ENCODE results near the gene ZCCHC14. TPM values are rescaled to one million over a fixed set of nuclear protein-coding genes. Genes with fewer than 3 reads are reported as not detected.

The ZCCHC14 gene
- total RNA-seq, 1 donor from 2014 or later = 42.4 TPM

- H3K9me3 Mint-ChIP-seq (ENCODE audit: low read depth) = no peaks in the 10 kb centered on the region
- no peak for DNase-seq (ENCODE audit: low spot score, unreplicated experiment)
- H3K4me1 Mint-ChIP-seq (ENCODE audit: low read depth) = no peaks in the 10 kb centered on the region
- no peaks in the 10 kb centered on the region for H3K36me3 Mint-ChIP-seq (ENCODE audit: insufficient read depth)
- H3K27ac Mint-ChIP-seq = no peak overlapping the region
- no peaks in the 10 kb centered on the region for H3K27me3 Mint-ChIP-seq
- TF ChIP-seq CTCF (IDR thresholded peaks at IDR 0.05; ENCODE audit: unreplicated experiment) = no peak
- no peak overlapping the region for H3K4me3 Mint-ChIP-seq (ENCODE audit: low read depth)
These were observed 122.8 kb downstream of the ZCCHC14 start for GRCh38 chr16:87369796-87370719.

- Mint-ChIP-seq H3K4me1 (ENCODE audit: low read depth) (peaks cover 1% of the 10 kb centered on the region), H3K9me3 (ENCODE audit: low read depth) (no peaks in the 10 kb centered on the region), H3K27ac (no peak overlapping the region), H3K36me3 (ENCODE audit: insufficient read depth) (no peaks in the 10 kb centered on the region), H3K27me3 (no peaks in the 10 kb centered on the region), H3K4me3 (ENCODE audit: low read depth) (no peak overlapping the region)
- TF ChIP-seq CTCF (IDR thresholded peaks at IDR 0.05; ENCODE audit: unreplicated experiment) = no peak
- DNase-seq (ENCODE audit: low spot score, unreplicated experiment) = no peak
These were observed 123.6 kb downstream of the ZCCHC14 start for GRCh38 chr16:87369117-87369765.

- Mint-ChIP-seq H3K27ac (no peak overlapping the region), H3K9me3 (ENCODE audit: low read depth) (no peaks in the 10 kb centered on the region), H3K4me3 (ENCODE audit: low read depth) (no peak overlapping the region), H3K27me3 (no peaks in the 10 kb centered on the region), H3K36me3 (ENCODE audit: insufficient read depth) (no peaks in the 10 kb centered on the region), H3K4me1 (ENCODE audit: low read depth) (peaks cover 10% of the 10 kb centered on the region)
- TF ChIP-seq CTCF (IDR thresholded peaks at IDR 0.05; ENCODE audit: unreplicated experiment) = no peak
- no peak for DNase-seq (ENCODE audit: low spot score, unreplicated experiment)
These were observed 124.6 kb downstream of the ZCCHC14 start for GRCh38 chr16:87368029-87368770.

- H3K27me3 Mint-ChIP-seq = no peaks in the 10 kb centered on the region
- TF ChIP-seq CTCF (IDR thresholded peaks at IDR 0.05; ENCODE audit: unreplicated experiment) = no peak
- H3K4me1 Mint-ChIP-seq (ENCODE audit: low read depth) = peaks cover 10% of the 10 kb centered on the region
- H3K4me3 Mint-ChIP-seq (ENCODE audit: low read depth) = no peak overlapping the region
- DNase-seq (ENCODE audit: low spot score, unreplicated experiment) = no peak
- no peaks in the 10 kb centered on the region for H3K36me3 Mint-ChIP-seq (ENCODE audit: insufficient read depth)
- no peak overlapping the region for H3K27ac Mint-ChIP-seq
- no peaks in the 10 kb centered on the region for H3K9me3 Mint-ChIP-seq (ENCODE audit: low read depth)
These were observed 125.3 kb downstream of the ZCCHC14 start for GRCh38 chr16:87367529-87367928.

- no peaks in the 10 kb centered on the region for H3K36me3 Mint-ChIP-seq (ENCODE audit: insufficient read depth)
- peaks cover 10% of the 10 kb centered on the region for H3K4me1 Mint-ChIP-seq (ENCODE audit: low read depth)
- no peak overlapping the region for H3K27ac Mint-ChIP-seq
- no peaks in the 10 kb centered on the region for H3K27me3 Mint-ChIP-seq
- TF ChIP-seq CTCF (IDR thresholded peaks at IDR 0.05; ENCODE audit: unreplicated experiment) = no peak
- H3K9me3 Mint-ChIP-seq (ENCODE audit: low read depth) = no peaks in the 10 kb centered on the region
- no peak overlapping the region for H3K4me3 Mint-ChIP-seq (ENCODE audit: low read depth)
- DNase-seq (ENCODE audit: low spot score, unreplicated experiment) = no peak
These were observed 125.9 kb downstream of the ZCCHC14 start for GRCh38 chr16:87366930-87367329.

Measured in progenitor cell of endocrine pancreas (in vitro differentiated cells).